K562 (cell line): ENCODE results near the gene IL10.

Experiments used
- BHLHE40 ChIP-seq: IDR thresholded peaks from 2 replicates; pipeline ENCODE4 v1.6.1; 2011; ENCODE audit warnings: low read length, improper control_type of control experiment
- EZH2 ChIP-seq: IDR thresholded peaks from 2 replicates; pipeline ENCODE4 v1.6.1; 2012; ENCODE audit warnings: low read depth, mild to moderate bottlenecking, inconsistent platforms, low read length, borderline replicate concordance
- POLR2A ChIP-seq: fragments of 450-650 bp; conservative IDR thresholded peaks from 2 replicates; pipeline ENCODE4 v1.6.1; 2016
- POLR2AphosphoS5 ChIP-seq: IDR thresholded peaks from 2 replicates; pipeline ENCODE4 v1.6.1; 2011; ENCODE audit warnings: mild to moderate bottlenecking, low read depth, low read length, moderate library complexity; ENCODE audit not compliant: control insufficient read depth, insufficient read depth
- RAD51 ChIP-seq: fragments of 450-650 bp; IDR thresholded peaks from 2 replicates; pipeline ENCODE4 v1.7.1; 2016; ENCODE audit warnings: low read depth, mild to moderate bottlenecking, borderline replicate concordance
- SLC30A9 ChIP-seq: fragments of 250-450 bp; sonication (Bioruptor Pico); IDR thresholded peaks from 2 replicates; pipeline ENCODE4 v1.8.0; 2022; ENCODE audit warnings: mild to moderate bottlenecking, moderate library complexity
- SRF ChIP-seq, 2 experiments: fragments of 250-450, 450-650 bp in 1 of 2; sonication (Bioruptor Pico) in 1 of 2; sonication (generic) in 1 of 2; formaldehyde crosslinking; IDR thresholded peaks; 2 replicates each; pipeline versions ENCODE4 v1.5.0 to v1.5.1; 2020 to 2022; ENCODE audit warnings: mild to moderate bottlenecking in 1 of 2, missing genetic modification reagents in 1 of 2
- TCF7L2 ChIP-seq: fragments of 150-350 bp; IDR thresholded peaks from 2 replicates; pipeline ENCODE4 v1.6.1; 2016; ENCODE audit warnings: low read depth, mild to moderate bottlenecking, low read length, moderate library complexity
- YBX1 ChIP-seq: fragments of 450-650 bp; IDR thresholded peaks from 2 replicates; pipeline ENCODE4 v1.7.1; 2016; ENCODE audit warnings: mild to moderate bottlenecking
- YY1 ChIP-seq, 3 experiments: IDR thresholded peaks; 2 replicates each; pipeline ENCODE4 v1.6.1; 2011; ENCODE audit warnings: low read length in 2 of 3, mild to moderate bottlenecking in 2 of 3, moderate library complexity in 2 of 3, borderline replicate concordance in 1 of 3, control low read depth in 1 of 3, low read depth in 1 of 3; ENCODE audit not compliant: insufficient read depth in 3 of 3, insufficient replicate concordance in 2 of 3, control insufficient read depth in 1 of 3, insufficient read length in 1 of 3; ENCODE audit errors: extremely low read depth in 1 of 3
- ZNF354B ChIP-seq: fragments of 250-450 bp; sonication (Bioruptor Pico); IDR thresholded peaks from 2 replicates; pipeline ENCODE4 v1.4.0; 2020
- ZNF785 ChIP-seq: fragments of 250-450 bp; sonication (Bioruptor Pico); IDR thresholded peaks from 2 replicates; pipeline ENCODE4 v1.4.0; 2020; ENCODE audit warnings: mild to moderate bottlenecking
- TF ChIP-seq, protein P1 (sequence below), 2 experiments: fragments of 450-650 bp in 1 of 2; IDR thresholded peaks; 2 replicates each; pipeline ENCODE4 v1.6.1; 2011 to 2017; ENCODE audit warnings: low read depth in 2 of 2, antibody characterized with exemption in 1 of 2, borderline replicate concordance in 1 of 2, low read length in 1 of 2, mild to moderate bottlenecking in 1 of 2, mixed read lengths in 1 of 2; ENCODE audit not compliant: control insufficient read depth in 1 of 2
- TF ChIP-seq, protein P2 (sequence below), 3 experiments: IDR thresholded peaks in 2 of 3; conservative IDR thresholded peaks in 1 of 3; 2 replicates each; pipeline ENCODE4 v1.5.1; 2011 to 2012; ENCODE audit warnings: low read length in 3 of 3, mild to moderate bottlenecking in 3 of 3, control low read depth in 2 of 3, improper control_type of control experiment in 1 of 3, inconsistent platforms in 1 of 3, low read depth in 1 of 3, mixed read lengths in 1 of 3, moderate library complexity in 1 of 3; ENCODE audit not compliant: insufficient read depth in 2 of 3

- TF ChIP-seq ZNF785 (CRISPR knock-in tag): no peak
- peak; percentile 27; the same call in 1 of the 2 replicates for TF ChIP-seq BHLHE40
- TF ChIP-seq RAD51: no peak; the same call in 1 of the 2 replicates
- TF ChIP-seq, protein P1, sequence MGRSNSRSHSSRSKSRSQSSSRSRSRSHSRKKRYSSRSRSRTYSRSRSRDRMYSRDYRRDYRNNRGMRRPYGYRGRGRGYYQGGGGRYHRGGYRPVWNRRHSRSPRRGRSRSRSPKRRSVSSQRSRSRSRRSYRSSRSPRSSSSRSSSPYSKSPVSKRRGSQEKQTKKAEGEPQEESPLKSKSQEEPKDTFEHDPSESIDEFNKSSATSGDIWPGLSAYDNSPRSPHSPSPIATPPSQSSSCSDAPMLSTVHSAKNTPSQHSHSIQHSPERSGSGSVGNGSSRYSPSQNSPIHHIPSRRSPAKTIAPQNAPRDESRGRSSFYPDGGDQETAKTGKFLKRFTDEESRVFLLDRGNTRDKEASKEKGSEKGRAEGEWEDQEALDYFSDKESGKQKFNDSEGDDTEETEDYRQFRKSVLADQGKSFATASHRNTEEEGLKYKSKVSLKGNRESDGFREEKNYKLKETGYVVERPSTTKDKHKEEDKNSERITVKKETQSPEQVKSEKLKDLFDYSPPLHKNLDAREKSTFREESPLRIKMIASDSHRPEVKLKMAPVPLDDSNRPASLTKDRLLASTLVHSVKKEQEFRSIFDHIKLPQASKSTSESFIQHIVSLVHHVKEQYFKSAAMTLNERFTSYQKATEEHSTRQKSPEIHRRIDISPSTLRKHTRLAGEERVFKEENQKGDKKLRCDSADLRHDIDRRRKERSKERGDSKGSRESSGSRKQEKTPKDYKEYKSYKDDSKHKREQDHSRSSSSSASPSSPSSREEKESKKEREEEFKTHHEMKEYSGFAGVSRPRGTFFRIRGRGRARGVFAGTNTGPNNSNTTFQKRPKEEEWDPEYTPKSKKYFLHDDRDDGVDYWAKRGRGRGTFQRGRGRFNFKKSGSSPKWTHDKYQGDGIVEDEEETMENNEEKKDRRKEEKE (IDR thresholded peaks at IDR 0.05; ENCODE audit: borderline replicate concordance in 1 of 2, control insufficient read depth in 1 of 2, low read depth in 2 of 2, low read length in 1 of 2): no peak
- no peak for TF ChIP-seq POLR2A
- TF ChIP-seq YY1 (IDR thresholded peaks at IDR 0.05; ENCODE audit: borderline replicate concordance in 1 of 3, control insufficient read depth in 1 of 3, extremely low read depth in 1 of 3, insufficient read depth in 3 of 3, insufficient read length in 1 of 3, insufficient replicate concordance in 2 of 3, low read depth in 1 of 3, low read length in 2 of 3): peak; percentile 38 to 90 (median 43)
- TF ChIP-seq ZNF354B: no peak
- no peak for TF ChIP-seq POLR2AphosphoS5
- no peak for TF ChIP-seq TCF7L2
- TF ChIP-seq EZH2: no peak
- TF ChIP-seq, protein P2, sequence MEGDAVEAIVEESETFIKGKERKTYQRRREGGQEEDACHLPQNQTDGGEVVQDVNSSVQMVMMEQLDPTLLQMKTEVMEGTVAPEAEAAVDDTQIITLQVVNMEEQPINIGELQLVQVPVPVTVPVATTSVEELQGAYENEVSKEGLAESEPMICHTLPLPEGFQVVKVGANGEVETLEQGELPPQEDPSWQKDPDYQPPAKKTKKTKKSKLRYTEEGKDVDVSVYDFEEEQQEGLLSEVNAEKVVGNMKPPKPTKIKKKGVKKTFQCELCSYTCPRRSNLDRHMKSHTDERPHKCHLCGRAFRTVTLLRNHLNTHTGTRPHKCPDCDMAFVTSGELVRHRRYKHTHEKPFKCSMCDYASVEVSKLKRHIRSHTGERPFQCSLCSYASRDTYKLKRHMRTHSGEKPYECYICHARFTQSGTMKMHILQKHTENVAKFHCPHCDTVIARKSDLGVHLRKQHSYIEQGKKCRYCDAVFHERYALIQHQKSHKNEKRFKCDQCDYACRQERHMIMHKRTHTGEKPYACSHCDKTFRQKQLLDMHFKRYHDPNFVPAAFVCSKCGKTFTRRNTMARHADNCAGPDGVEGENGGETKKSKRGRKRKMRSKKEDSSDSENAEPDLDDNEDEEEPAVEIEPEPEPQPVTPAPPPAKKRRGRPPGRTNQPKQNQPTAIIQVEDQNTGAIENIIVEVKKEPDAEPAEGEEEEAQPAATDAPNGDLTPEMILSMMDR (IDR thresholded peaks at IDR 0.05 in 2 of 3, conservative IDR thresholded peaks at IDR 0.05 in 1 of 3; ENCODE audit: insufficient read depth in 2 of 3, low read depth in 1 of 3, low read length in 3 of 3): 0 out of 6 replicates have a peak, but pooled peaks of 1 of the 3 experiments have one; percentile 4
- TF ChIP-seq YBX1: no peak
- 0 out of 4 replicates have a peak, but pooled peaks of 1 of the 2 experiments have one; percentile 16 for TF ChIP-seq SRF (CRISPR knock-in tag; IDR thresholded peaks at IDR 0.05)
- no peak for TF ChIP-seq SLC30A9 (CRISPR knock-in tag)
These were observed 44.3 kb upstream of the IL10 start for GRCh38 chr1:206816390-206817287.
